Measurements from ENCODE around the gene FABP7. TPM values are rescaled to one million over a fixed set of nuclear protein-coding genes. Genes with fewer than 3 reads are reported as not detected.
A peak's percentile ranks its signal among the peaks of the same experiment; 100 is the strongest.
"Not testable (repeated sequence)": the region's sequence is repeated elsewhere in the genome, so short reads cannot be mapped to it uniquely, and the experiment has no call there.

The FABP7 gene
- total RNA-seq, 2 experiments from 2014 or later, result not detected

DNA sequence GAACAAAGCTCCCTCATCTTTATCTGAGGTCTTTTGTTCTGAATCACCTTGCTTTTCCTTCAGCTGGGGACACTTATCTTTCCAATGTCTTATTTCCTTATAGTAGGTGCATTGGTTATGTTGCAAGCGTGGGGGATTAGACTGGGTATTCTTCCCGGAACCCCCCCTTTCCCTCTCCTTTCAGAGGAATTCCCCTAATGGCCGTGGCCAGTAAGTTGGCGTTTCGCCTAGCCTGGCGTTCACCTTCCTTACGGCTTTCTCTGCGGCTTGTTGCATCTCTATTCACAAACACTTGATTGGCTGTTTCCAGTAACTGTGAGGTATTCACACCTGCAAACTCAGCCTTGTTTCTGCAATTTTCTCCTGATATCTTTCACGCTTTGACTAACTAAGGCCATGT lies 32.8 kb upstream of the FABP7 start:
- CTCF ChIA-PET, result interaction anchor here (3.6 kb wide), 1 partner anchor 92 kb away, joined by 37 read pairs; no protein-coding TSS in a partner anchor
- peaks cover 24% of the 10 kb centered on the region for H3K4me1 Mint-ChIP-seq (ENCODE audit: low read depth)
- H3K36me3 Mint-ChIP-seq (ENCODE audit: low read depth), result no peaks in the 10 kb centered on the region
- ATAC-seq, result no peak
- no peak overlapping the region for H3K4me3 Mint-ChIP-seq
- POLR2A ChIA-PET, result no interaction called here
- H3K9me3 Mint-ChIP-seq (ENCODE audit: insufficient read depth), result no peaks in the 10 kb centered on the region
- no peak overlapping the region for H3K27ac Mint-ChIP-seq
- no peak for DNase-seq
- no peaks in the 10 kb centered on the region for H3K27me3 Mint-ChIP-seq (ENCODE audit: low read depth)

DNA sequence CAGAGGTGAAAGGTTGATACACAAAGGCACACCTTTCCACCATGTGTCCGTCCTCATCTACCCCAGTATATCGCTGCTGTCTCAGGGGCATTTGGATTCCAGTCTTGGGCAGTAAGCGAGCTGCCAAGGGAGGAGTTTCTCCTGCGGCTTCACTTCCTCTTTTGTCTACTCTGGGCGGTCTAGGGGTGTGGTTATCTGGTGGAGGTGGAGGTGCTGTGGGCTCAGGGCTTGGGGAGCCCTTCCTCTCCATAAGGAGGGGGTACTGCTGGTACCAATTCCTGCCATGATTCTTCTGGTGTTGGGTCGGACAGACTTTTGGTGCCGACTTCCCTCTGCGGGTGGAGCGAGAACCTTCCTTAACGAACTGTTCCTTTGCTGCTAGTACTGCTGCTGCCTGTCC lies 31.9 kb upstream of the FABP7 start:
- H3K4me1 Mint-ChIP-seq (ENCODE audit: low read depth), result peaks cover 32% of the 10 kb centered on the region
- ChIA-PET CTCF (interaction anchor here (0.6 kb wide), 1 partner anchor 92 kb away, joined by 3 read pairs; no protein-coding TSS in a partner anchor), POLR2A (no interaction called here)
- no peak overlapping the region for H3K4me3 Mint-ChIP-seq
- no peak overlapping the region for H3K27ac Mint-ChIP-seq
- no peaks in the 10 kb centered on the region for H3K9me3 Mint-ChIP-seq (ENCODE audit: insufficient read depth)
- ATAC-seq, result no peak
- no peaks in the 10 kb centered on the region for H3K27me3 Mint-ChIP-seq (ENCODE audit: low read depth)
- H3K36me3 Mint-ChIP-seq (ENCODE audit: low read depth), result no peaks in the 10 kb centered on the region
- peak; percentile 30 for DNase-seq

DNA sequence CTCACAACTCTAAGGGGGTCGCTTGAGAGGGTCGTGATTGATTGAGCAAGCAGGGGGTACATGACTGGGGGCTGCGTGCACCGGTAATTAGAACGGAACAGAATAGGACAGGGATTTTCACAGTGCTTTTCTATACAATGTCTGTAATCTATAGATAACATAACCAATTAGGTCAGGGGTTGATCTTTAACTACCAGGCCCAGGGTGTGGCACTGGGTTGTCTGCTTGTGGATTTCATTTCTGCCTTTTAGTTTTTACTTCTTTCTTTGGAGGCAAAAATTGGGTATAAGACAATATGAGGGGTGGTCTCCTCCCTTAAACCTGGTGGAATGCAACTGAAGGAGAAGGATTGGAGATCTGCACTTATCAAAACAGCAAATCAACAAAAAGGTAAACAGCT lies 30.6 kb upstream of the FABP7 start:
- POLR2A ChIA-PET; H3K27me3 Mint-ChIP-seq (ENCODE audit: low read depth); H3K27ac Mint-ChIP-seq; H3K36me3 Mint-ChIP-seq (ENCODE audit: low read depth); H3K9me3 Mint-ChIP-seq (ENCODE audit: insufficient read depth); H3K4me3 Mint-ChIP-seq; ATAC-seq; DNase-seq: not testable (repeated sequence)
- H3K4me1 Mint-ChIP-seq (ENCODE audit: low read depth), result peaks cover 41% of the 10 kb centered on the region
- CTCF ChIA-PET, result interaction anchor here (1.2 kb wide), 1 partner anchor 90 kb away, joined by 4 read pairs; no protein-coding TSS in a partner anchor

DNA sequence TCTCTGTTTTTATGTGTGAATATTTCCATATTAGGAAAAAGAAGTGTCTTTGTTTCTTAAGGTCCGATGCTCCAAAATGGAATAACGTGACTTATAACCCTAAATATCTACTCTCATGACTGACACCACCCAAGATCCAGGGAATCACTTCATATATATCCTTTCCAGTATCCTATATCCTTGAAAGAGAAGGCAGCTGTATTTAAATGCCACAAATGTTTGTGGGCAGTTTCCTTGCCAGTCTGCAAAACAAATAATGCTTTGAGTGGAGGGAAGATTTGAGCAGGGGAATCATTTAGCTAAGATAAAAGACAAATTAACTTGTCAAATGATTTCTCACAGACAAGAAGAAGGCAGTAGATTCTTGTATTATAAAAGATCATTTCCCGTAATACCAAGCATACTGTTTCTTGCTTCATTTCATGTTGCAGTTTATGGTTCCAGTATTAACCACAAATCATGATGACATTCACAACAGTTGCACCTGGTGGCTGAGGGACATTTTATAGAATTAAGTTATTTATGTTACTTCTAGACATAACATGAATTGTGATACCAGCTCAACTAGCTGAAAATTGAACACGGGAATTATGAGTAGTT lies 30.0 kb upstream of the FABP7 start:
- Mint-ChIP-seq H3K27ac (no peak overlapping the region), H3K4me1 (ENCODE audit: low read depth) (peaks cover 42% of the 10 kb centered on the region), H3K4me3 (no peak overlapping the region), H3K27me3 (ENCODE audit: low read depth) (no peaks in the 10 kb centered on the region), H3K9me3 (ENCODE audit: insufficient read depth) (no peaks in the 10 kb centered on the region), H3K36me3 (ENCODE audit: low read depth) (no peaks in the 10 kb centered on the region)
- DNase-seq, result no peak
- POLR2A ChIA-PET, result interaction anchor here (0.7 kb wide), 1 partner anchor 26 kb away, joined by 4 read pairs; no protein-coding TSS in a partner anchor
- CTCF ChIA-PET, result interaction anchor here (1.2 to 3.6 kb wide), 2 partner anchors 18 to 90 kb away, joined by 4 to 14 read pairs; no protein-coding TSS in a partner anchor
- ATAC-seq, result no peak

DNA sequence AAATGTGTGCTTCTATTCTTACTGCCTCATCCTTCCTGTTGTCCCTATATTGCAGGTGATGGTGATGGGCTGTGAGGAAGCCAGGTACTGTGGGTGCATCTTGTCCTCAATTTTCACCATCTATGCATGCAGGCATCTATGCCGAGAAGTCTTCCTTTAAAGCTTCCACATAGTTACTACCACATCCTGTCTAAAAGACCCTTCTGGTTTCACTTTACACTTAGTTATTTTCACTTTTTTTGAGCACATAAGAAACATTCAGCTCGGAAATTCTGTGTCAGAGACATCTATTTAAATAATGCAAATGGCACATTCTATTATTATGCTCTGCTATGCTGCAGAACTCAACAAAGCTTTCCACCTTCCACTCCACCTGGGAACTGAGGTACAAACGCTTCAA lies 28.2 kb upstream of the FABP7 start:
- ATAC-seq (peak; percentile 86), DNase-seq (no peak)
- Mint-ChIP-seq H3K4me3 (no peak overlapping the region), H3K36me3 (ENCODE audit: low read depth) (no peaks in the 10 kb centered on the region), H3K4me1 (ENCODE audit: low read depth) (peaks cover 42% of the 10 kb centered on the region), H3K27ac (peak overlapping the region; percentile 70), H3K27me3 (ENCODE audit: low read depth) (no peaks in the 10 kb centered on the region), H3K9me3 (ENCODE audit: insufficient read depth) (no peaks in the 10 kb centered on the region)
- ChIA-PET CTCF (interaction anchor here (2.3 to 3.6 kb wide), 2 partner anchors 20 to 88 kb away, joined by 8 to 14 read pairs; no protein-coding TSS in a partner anchor), POLR2A (no interaction called here)

DNA sequence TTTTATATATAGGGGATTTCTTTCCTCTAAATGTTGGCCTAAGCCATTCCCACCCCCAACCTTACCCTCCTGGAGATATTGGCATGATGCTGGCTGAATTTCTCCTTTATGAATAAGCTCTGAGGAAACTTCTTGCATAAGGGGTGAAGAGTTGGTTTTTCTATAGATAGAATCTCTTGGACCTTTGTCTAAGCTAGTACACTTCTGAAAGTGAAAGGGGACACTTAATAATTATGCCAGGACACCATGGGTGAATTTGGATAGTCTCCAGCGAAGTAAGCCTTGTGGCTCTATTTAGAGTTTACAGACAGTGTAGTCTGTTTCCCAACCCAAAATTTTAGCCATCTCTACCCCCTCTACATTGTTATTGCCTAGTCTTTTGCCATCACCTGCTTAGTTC lies 27.1 kb upstream of the FABP7 start:
- Mint-ChIP-seq H3K36me3 (ENCODE audit: low read depth) (no peaks in the 10 kb centered on the region), H3K9me3 (ENCODE audit: insufficient read depth) (no peaks in the 10 kb centered on the region), H3K27me3 (ENCODE audit: low read depth) (no peaks in the 10 kb centered on the region), H3K4me1 (ENCODE audit: low read depth) (peaks cover 38% of the 10 kb centered on the region), H3K27ac (no peak overlapping the region), H3K4me3 (no peak overlapping the region)
- no peak for DNase-seq
- CTCF ChIA-PET, result interaction anchor here (2.3 to 3.6 kb wide), 2 partner anchors 21 to 86 kb away, joined by 8 to 14 read pairs; no protein-coding TSS in a partner anchor
- ATAC-seq, result no peak
- POLR2A ChIA-PET, result no interaction called here

DNA sequence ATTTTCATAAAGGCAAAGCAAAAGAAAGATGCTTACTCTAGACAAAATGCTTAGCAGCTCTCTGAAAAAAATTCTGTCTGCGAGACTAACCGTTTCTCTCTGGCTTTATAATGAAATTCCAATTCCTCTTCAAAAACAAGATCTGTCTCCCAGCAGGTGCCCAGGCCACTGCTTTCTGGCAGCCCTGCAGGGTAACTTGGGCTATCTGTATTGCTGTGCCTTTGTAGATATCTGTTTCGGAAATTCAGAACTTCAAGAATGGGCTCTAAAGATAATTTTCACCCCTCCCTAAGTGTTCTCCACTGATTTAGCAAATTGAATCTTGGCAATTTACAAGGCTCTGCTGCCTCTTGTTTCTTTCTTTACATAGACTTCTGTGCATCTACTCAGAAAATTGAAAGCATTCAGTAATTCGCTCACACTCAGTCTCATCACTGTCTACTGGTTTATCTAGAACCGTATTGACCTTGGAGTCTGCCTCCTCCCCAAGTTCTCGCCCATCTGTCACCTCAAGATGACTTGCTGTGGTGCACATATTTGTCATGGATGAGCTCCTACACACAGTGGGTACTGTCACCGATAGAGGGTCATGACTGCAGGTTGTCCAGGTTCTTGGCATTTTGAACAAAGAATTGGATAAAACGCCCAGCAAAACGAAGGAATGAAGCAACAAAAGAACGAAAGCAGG lies 26.4 kb upstream of the FABP7 start:
- no peak overlapping the region for H3K27ac Mint-ChIP-seq
- no peaks in the 10 kb centered on the region for H3K36me3 Mint-ChIP-seq (ENCODE audit: low read depth)
- ATAC-seq (no peak), DNase-seq (no peak)
- ChIA-PET POLR2A (no interaction called here), CTCF (interaction anchor here (1.6 to 3.6 kb wide), 2 partner anchors 22 to 36 kb away, joined by 4 to 14 read pairs; partner anchors contain the start of gene SMPDL3A)
- no peaks in the 10 kb centered on the region for H3K27me3 Mint-ChIP-seq (ENCODE audit: low read depth)
- H3K9me3 Mint-ChIP-seq (ENCODE audit: insufficient read depth), result no peaks in the 10 kb centered on the region
- H3K4me1 Mint-ChIP-seq (ENCODE audit: low read depth), result peaks cover 31% of the 10 kb centered on the region
- no peak overlapping the region for H3K4me3 Mint-ChIP-seq

DNA sequence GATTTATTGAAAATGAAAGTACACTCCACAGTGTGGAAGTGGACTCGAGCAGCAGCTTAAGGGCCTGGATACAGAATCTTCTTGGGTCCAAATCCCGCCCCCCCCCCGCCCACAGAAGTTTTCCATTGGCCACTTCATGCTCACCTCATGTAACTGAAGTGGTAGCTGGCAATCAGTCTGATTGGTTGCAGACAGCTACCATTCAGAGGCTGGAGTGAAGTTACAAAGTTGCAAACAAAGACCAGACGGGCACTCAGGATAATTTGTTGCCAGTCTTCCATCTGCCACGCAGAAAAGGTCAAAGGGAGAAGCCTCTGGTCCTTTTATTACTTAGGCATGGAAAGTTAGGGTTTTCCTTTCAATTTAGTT lies 25.8 kb upstream of the FABP7 start:
- ChIA-PET POLR2A (no interaction called here), CTCF (interaction anchor here (1.6 kb wide), 1 partner anchor 36 kb away, joined by 4 read pairs; the partner anchor contains the start of gene SMPDL3A)
- DNase-seq, result no peak
- Mint-ChIP-seq H3K27me3 (ENCODE audit: low read depth) (no peaks in the 10 kb centered on the region), H3K9me3 (ENCODE audit: insufficient read depth) (no peaks in the 10 kb centered on the region), H3K27ac (no peak overlapping the region), H3K4me3 (no peak overlapping the region), H3K36me3 (ENCODE audit: low read depth) (no peaks in the 10 kb centered on the region), H3K4me1 (ENCODE audit: low read depth) (peaks cover 29% of the 10 kb centered on the region)
- no peak for ATAC-seq

DNA sequence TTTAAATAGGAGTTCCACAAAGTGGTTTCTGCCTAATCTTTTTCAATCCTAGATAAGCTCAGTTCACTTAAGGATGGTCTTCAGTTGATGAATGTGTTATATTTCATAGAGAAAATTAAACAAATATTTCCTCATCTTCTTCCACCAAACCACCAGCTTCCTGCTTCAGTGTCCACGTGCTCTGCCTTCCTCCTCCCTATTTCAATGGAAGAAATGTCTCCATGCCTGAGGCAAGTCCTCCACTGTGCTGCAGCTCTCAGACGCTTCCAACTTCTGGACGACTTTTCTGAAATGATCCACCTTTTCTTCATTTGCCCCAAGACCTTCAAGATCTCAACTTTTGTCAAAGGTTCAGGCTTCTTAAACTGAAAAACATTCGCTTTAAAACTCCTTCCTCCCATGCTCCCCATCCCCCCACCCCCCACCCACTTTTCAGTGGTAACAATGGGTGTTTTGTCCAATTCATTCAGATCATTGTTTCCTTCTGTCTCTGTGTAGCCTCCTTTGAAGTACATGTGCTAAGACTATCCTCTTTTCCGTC lies 25.3 kb upstream of the FABP7 start:
- DNase-seq (no peak), ATAC-seq (no peak)
- Mint-ChIP-seq H3K27ac (no peak overlapping the region), H3K4me1 (ENCODE audit: low read depth) (peaks cover 34% of the 10 kb centered on the region), H3K36me3 (ENCODE audit: low read depth) (no peaks in the 10 kb centered on the region), H3K27me3 (ENCODE audit: low read depth) (no peaks in the 10 kb centered on the region), H3K4me3 (no peak overlapping the region), H3K9me3 (ENCODE audit: insufficient read depth) (no peaks in the 10 kb centered on the region)
- ChIA-PET CTCF (interaction anchor here (1.6 kb wide), 1 partner anchor 35 kb away, joined by 4 read pairs; the partner anchor contains the start of gene SMPDL3A), POLR2A (no interaction called here)

DNA sequence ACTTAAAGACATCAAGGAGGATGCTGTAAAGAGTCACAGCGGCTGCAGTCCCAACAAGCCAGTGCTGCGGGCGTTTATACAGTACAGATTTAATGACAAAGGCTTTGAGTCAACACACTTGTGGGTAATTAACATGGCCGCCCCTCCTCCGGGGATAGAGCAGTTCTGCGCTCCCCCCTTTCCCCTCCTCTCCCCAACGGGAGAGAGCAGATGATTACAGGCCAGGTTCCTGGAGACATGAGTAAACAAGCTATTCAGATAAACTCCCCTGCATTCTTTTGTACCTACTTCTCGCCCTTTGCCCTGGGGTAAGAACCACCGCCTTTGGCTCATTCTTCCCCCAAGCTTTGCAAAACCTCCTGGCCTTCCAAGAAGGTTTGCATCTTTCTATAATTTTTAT lies 23.6 kb upstream of the FABP7 start:
- Mint-ChIP-seq H3K27ac (no peak overlapping the region), H3K27me3 (ENCODE audit: low read depth) (no peaks in the 10 kb centered on the region), H3K36me3 (ENCODE audit: low read depth) (no peaks in the 10 kb centered on the region), H3K9me3 (ENCODE audit: insufficient read depth) (no peaks in the 10 kb centered on the region), H3K4me1 (ENCODE audit: low read depth) (peaks cover 32% of the 10 kb centered on the region), H3K4me3 (no peak overlapping the region)
- POLR2A ChIA-PET, result no interaction called here
- CTCF ChIA-PET, result no interaction called here
- DNase-seq (no peak), ATAC-seq (no peak)

DNA sequence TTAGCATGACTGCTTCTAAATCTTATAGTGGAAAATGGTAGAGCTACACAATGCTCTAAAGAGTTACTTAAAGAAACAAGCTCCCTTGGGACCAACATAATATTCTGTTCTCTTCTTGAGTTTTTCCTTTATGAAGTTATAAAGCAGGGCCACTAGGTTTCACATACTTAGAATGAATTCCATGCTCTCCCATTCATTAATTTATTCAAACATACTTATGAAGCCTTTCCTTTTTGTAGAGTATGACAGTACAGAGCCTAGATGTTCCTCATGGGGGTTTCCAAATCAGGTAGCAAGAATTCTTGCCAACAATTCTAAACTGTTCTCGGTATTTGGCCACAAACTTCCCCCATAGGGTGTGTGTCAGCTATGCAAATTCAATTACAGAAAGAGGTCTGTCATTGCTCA lies 20.6 kb upstream of the FABP7 start:
- Mint-ChIP-seq H3K27me3 (ENCODE audit: low read depth) (peaks cover 2% of the 10 kb centered on the region), H3K27ac (no peak overlapping the region), H3K9me3 (ENCODE audit: insufficient read depth) (no peaks in the 10 kb centered on the region), H3K36me3 (ENCODE audit: low read depth) (no peaks in the 10 kb centered on the region), H3K4me3 (no peak overlapping the region), H3K4me1 (ENCODE audit: low read depth) (peaks cover 8% of the 10 kb centered on the region)
- DNase-seq, result no peak
- ChIA-PET CTCF (no interaction called here), POLR2A (no interaction called here)
- no peak for ATAC-seq

DNA sequence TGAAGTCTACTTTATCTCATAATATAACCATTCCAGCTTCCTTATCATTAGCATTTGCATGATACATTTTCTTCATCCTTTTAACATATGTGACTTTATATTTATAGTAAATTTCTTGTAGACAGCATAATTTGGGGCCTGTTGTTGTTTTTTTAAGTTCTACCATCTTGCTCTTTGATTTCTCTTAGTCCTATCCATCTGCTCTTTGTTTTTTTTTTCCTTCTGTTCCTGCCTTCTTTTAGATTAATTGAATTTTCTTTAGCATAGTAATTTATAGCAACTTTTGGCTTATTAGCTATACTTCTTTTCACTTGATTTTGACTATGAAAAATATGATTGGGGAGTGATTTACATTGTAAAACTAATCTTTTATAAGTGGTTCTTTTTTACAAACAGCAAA lies 19.2 kb upstream of the FABP7 start:
- POLR2A ChIA-PET, result no interaction called here
- CTCF ChIA-PET, result no interaction called here

More for the DNA sequence above, 19.2 kb upstream of the FABP7 start:
- Mint-ChIP-seq H3K4me3 (no peak overlapping the region), H3K9me3 (ENCODE audit: insufficient read depth) (no peaks in the 10 kb centered on the region), H3K27ac (no peak overlapping the region), H3K27me3 (ENCODE audit: low read depth) (peaks cover 4% of the 10 kb centered on the region), H3K36me3 (ENCODE audit: low read depth) (no peaks in the 10 kb centered on the region), H3K4me1 (ENCODE audit: low read depth) (peaks cover 6% of the 10 kb centered on the region)
- DNase-seq, result no peak
- ATAC-seq, result no peak

Data from activated CD8-positive, alpha-beta T cell treated with anti-CD3 and anti-CD28 coated beads, Interleukin-2, amount 10 ng/mL, durations not matched to agents 7 days and 5 days (primary cell).